HG03575 (cell line): ENCODE data around the gene CLHC1.
A peak's percentile ranks its signal among the peaks of the same experiment; 100 is the strongest.
"Not testable (repeated sequence)": the region's sequence is repeated elsewhere in the genome, so short reads cannot be mapped to it uniquely, and the experiment has no call there.

Experiments used
- ATAC-seq: cut with Tn5 transposase; IDR thresholded peaks from one replicate; pipeline ENCODE4 v1.9.1; 2021; ENCODE audit not compliant: unreplicated experiment, insufficient number of reproducible peaks, low FRiP score; ENCODE audit errors: extremely low read depth

CLHC1 gene

DNA sequence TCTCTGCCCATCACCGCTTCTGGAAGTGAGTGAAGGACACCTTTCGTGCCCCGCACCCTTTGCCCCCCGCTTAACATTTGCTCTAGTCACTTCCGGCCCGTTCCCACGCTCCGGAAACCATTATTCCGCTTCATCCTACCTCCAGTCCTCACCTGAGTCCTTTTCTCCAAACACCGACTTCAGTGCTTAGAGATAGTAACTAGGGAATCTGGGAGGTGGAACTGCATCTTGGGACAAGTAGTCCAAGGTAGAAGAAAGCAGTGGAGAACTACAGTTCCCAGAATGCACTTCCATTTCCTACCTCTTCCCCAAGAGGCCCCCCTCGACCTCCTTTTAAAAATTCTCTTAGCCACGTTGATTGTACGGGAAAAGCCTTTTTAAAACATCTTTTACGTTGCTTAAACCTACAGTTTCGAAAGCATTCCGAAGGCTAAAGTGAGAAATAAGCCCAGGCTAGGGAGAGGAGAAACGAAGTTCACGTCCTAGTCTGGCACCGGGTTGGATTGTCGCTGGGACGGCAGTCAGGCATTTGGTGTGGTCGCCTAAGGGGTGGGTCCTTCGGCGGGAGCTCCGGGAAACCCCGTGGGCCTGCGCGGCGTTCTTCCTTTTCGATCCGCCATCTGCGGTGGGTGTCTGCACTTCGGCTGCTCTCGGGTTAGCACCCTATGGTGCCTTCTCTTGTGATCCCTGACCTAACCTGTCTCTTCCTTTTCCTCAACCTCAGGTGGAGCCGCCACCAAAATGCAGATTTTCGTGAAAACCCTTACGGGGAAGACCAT is at the start of gene CLHC1, which contains the start of gene RPS27A:
Gene CLHC1, minus strand, starts transcription at position 210 of the 779 bp plus-strand sequence. CDS start 9,882 bp downstream, outside the sequence.
Gene RPS27A, plus strand, starts transcription at position 605 of the 779 bp plus-strand sequence. Its CDS starts 137 bp downstream, at position 742.
- ATAC-seq = peak; percentile 71

DNA sequence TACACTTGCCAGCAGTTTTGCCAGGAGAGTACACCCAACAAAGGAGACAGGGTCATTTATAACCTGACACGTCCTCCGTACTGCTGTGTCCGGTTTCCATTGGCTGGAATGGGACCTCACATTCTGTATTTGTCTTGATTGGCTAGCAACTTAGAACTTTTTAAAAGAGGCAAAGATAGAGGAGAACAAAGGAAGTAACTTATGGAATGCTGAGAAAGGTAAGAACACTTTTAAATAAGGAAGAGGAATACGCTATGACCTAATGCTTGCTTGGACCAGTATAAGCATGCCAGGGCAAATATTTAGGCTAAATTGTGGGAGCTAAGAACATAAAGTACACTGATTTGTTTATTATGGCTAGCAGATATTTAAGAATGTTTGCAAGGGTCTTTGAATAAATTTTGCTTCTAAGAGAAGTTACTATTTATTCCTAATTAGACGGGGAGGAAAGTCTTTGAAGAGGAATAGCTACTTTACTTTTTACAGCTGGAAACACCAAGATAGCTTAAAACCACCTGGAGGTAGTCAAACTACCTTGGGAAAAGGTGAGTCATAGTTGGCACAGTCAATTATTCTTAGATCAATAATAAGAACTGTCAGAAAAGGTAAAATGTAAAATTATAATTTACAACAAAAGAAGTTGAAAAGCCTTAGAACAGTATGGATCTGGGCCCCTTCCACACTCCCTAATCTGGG is 48.9 kb upstream of the CLHC1 start:
- not testable (repeated sequence) for ATAC-seq

- not testable (repeated sequence) for ATAC-seq
Observed at GRCh38 chr2:55279859-55280424, 47.8 kb upstream of the CLHC1 start.

DNA sequence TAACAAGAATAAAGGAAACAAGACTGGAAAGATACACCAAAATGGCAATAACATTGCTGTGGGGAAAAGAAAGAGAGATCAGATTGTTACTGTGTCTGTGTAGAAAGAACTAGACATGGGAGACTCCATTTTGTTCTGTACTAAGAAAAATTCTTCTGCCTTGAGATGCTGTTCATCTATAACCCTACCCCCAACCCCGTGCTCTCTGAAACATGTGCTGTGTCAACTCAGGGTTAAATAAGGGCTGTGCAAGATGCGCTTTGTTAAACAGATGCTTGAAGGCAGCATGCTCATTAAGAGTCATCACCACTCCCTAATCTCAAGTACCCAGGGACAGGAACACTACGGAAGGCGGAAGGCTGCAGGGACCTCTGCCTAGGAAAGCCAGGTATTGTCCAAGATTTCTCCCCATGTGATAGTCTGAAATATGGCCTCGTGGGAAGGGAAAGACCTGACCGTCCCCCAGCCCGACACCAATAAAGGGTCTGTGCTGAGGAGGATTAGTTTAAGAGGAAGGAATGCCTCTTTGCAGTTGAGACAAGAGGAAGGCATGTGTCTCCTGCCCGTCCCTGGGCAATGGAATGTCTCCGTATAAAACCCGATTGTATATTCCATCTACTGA is 47.2 kb upstream of the CLHC1 start:
- ATAC-seq = not testable (repeated sequence)

DNA sequence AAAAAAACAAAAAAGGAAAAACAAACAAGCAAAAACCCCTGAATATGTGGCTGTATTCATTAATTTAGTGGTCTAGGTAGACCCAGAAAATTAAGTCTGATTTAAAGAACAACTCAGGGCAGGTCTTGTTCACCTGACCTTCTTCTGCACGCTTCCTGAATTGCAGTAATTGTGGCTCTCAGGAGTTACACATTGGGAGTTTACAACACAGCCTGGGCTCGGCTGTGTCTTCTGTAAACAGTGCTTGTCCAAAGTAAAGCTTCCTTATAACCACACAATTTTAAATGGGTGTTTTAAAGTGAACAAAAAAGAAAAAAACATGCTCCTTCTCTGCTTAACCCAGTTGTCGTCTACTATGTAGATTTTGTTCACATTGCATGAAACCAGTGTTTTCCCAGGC is 45.2 kb upstream of the CLHC1 start:
- no peak for ATAC-seq

DNA sequence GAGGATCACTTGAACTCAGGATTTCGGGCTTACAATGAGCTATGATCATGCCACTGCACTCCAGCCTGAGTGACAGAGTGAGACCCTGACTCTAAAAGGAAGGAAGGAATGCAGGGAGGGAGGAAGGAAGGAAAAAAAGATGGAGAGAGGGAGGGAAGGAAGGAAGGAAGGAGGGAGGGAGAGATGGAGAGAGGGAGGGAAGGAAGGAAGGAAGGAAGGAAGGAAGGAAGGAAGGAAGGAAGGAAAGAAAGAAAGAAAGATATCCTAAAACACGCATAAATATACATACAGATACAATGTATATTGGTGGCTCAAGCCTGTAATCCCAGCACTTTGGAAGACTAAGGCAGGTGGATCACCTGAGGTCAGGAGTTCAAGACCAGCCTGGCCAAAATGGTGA is 42.3 kb upstream of the CLHC1 start:
- ATAC-seq = not testable (repeated sequence)

DNA sequence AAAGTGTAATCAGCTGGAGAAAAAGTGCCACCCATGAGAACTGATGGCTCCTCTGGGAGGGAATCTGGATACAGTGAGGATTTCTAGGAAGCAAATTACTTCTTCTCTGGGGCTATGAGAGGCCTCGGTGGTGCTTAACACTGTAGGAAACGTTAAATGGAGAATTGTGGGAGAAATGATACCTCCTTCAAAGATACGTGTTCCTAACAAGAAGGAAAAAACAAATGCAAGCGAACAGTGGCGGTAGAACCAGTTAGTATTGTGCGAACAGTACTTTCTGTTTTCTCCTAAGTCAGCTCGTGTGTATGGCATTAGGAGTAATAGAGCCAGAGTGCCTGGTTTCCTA is 37.5 kb upstream of the CLHC1 start:
- ATAC-seq = no peak

DNA sequence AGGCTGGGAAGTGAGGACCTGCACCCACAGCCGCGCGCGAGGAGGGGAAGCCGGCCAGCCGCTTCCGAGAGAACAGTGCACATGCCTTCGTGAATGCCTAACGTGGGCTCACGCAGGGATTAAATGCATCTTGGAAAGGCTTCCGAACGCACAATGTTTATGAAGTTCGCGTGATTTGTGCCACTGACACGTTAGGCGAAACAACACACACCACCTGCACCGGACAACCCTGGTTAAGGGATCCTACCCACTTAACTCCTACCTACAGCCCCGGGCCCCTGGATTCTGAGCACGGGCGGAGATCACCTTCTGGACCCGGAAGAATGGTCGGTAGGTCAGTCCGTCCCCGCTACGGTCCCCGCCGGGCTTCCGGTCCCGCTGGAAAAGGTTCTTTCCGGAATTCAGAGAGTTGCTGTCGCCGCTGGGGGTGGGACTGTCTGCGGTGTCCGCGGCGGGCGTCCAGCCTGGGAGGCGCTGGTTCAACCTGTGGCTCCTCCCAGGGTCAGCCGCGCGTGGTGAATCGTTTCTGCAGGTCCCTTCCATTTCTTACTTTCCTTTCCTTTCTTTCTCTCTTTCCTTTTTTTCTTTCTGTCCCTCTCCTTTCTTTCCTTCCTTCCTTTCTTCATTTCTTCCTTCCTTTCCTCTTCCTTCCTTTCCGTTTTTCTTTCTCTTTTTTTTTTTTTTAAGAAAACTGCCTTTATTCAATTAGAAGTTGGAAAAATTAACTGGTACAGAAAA is 37.0 kb upstream of the CLHC1 start, which contains the start of gene MTIF2:
Gene MTIF2, minus strand, starts transcription at position 325 of the 738 bp plus-strand sequence. CDS start 5,373 bp downstream, outside the sequence.
- peak; percentile 77 for ATAC-seq

- no peak for ATAC-seq
Observed at GRCh38 chr2:55268288-55268906, 36.3 kb upstream of the CLHC1 start.

DNA sequence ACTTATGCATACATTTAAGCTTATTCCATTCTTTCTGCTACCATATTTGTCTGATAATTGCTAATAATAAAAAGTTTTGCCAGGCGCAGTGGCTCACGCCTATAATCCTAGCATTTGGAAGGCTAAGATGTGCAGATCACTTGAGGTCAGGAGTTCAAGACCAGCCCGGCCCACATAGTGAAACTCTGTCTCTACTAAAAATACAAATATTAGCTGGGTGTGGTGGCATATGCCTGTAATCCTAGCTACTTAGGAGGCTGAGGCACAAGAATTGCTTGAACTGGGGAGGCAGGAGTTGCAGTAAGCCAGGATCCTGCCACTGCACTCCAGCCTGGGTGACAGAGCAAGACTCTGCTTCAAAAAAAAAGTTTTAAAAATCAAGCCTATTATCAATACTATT is 27.5 kb upstream of the CLHC1 start:
- ATAC-seq = not testable (repeated sequence)

GRCh38 chr2:55252832-55253231 is 20.7 kb upstream of the CLHC1 start:
- ATAC-seq = no peak

- ATAC-seq = no peak
Observed at GRCh38 chr2:55247025-55247424, 14.9 kb upstream of the CLHC1 start.

DNA sequence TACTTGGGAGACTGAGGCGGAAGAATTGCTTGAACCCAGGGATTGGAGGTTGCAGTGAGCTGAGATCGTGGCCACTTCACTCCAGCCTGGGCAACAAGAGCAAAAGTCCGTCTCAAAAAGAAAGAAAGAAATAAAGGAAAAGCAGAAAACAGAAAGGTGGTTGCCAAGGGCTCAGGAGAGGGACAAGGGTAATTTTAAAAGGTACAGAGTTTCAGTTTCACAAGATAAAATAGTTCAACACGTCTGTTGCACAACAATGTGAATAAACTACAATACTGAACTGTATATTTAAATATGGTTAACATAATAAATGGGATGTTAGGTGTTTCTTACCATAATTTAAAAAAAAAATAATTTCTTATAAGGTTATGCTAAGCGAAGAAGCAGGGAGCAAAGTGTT is 13.3 kb upstream of the CLHC1 start:
- ATAC-seq = no peak

GRCh38 chr2:55242617-55243016 is 10.5 kb upstream of the CLHC1 start:
- no peak for ATAC-seq

DNA sequence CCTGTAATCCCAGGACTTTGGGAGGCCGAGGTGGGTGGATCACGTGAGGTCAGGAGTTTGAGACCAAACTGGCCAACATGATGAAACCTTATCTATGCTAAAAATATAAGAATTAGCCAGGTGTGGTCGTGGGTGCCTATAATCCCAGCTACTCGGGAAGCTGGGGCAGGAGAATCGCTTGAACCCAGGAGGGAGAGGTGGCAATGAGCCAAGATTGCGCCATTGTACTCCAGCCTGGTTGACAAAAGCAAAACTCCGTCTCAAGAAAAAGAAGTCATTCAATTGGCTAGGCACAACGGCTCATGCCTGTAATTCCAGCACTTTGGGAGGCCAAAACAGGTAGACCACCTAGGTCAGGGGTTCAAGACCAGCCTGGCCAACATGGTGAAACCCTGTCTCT is 9.5 kb upstream of the CLHC1 start:
- not testable (repeated sequence) for ATAC-seq

DNA sequence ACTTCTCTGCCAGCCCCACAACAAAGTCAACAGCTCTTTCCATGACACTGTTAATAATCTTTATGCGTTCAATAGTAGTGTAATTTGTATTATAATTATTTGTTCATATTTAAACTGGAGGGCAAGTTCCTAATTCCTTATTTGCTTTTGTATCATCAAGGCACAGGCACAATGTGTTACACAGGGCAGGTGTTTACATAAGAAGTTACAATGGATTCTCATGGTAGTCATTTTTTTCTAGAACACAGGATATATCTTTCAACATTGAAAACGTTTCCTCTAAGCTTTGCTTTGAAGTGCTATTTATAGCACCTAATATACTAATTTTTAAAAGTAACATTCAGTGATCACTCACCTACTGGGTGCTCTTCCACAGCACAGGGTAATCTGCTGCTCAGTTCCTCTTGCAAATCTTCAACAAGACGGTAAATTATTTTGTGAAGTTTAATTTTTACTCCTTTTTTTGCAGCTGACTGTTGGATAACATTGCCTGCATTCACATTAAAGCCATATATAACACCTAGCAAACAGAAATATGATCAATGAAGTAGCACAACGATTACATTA is 7.6 kb upstream of the CLHC1 start:
- ATAC-seq = no peak

- ATAC-seq = no peak
Observed at GRCh38 chr2:55236992-55237543, 5.0 kb upstream of the CLHC1 start.
